ENCODE results near the gene ASPRV1. TPM values are rescaled to one million over a fixed set of nuclear protein-coding genes. Genes with fewer than 3 reads are reported as not detected.

ASPRV1 gene
- polyA plus RNA-seq, 3 donors: 0.25 to 0.52 (median 0.27) TPM

Other genes starting within 250 kb of the ASPRV1 start
- gene ANXA4, start 219.5 kb downstream of the ASPRV1 start, polyA plus RNA-seq: 10 to 100 TPM; 30.0 to 95.7 (median 64.7) TPM
- gene GMCL1, start 132.0 kb downstream of the ASPRV1 start, polyA plus RNA-seq: 10 to 100 TPM in 1 of 3 donors, 1 to 10 TPM in 2; 4.4 to 15.1 (median 9.4) TPM
- 10 to 100 TPM; 15.6 to 54.8 (median 47.4) TPM for gene SNRNP27, start 67.7 kb downstream of the ASPRV1 start, polyA plus RNA-seq
- 100 to 1,000 TPM in 2 of 3 donors, 10 to 100 TPM in 1; 83.1 to 247 (median 112) TPM for gene MXD1, start 46.5 kb downstream of the ASPRV1 start, polyA plus RNA-seq
- 100 to 1,000 TPM; 178 to 299 (median 194) TPM for gene PCBP1, start 125.8 kb upstream of the ASPRV1 start, polyA plus RNA-seq
- 1 to 10 TPM; 3.0 to 5.5 (median 4.0) TPM for gene C2orf42, start 229.4 kb upstream of the ASPRV1 start, polyA plus RNA-seq

Measured in CD14-positive monocyte (primary cell).